CD4-positive, alpha-beta T cell treated with Interleukin-6 at 100 ng/mL for 8 hours (primary cell): ENCODE data around the gene RNF144A.

Experiments used
- DNase-seq: peaks from one replicate; pipeline ENCODE4 v3.0.0-alpha.2; 2020; ENCODE audit warnings: mixed read lengths, low spot score

The RNF144A gene

DNA sequence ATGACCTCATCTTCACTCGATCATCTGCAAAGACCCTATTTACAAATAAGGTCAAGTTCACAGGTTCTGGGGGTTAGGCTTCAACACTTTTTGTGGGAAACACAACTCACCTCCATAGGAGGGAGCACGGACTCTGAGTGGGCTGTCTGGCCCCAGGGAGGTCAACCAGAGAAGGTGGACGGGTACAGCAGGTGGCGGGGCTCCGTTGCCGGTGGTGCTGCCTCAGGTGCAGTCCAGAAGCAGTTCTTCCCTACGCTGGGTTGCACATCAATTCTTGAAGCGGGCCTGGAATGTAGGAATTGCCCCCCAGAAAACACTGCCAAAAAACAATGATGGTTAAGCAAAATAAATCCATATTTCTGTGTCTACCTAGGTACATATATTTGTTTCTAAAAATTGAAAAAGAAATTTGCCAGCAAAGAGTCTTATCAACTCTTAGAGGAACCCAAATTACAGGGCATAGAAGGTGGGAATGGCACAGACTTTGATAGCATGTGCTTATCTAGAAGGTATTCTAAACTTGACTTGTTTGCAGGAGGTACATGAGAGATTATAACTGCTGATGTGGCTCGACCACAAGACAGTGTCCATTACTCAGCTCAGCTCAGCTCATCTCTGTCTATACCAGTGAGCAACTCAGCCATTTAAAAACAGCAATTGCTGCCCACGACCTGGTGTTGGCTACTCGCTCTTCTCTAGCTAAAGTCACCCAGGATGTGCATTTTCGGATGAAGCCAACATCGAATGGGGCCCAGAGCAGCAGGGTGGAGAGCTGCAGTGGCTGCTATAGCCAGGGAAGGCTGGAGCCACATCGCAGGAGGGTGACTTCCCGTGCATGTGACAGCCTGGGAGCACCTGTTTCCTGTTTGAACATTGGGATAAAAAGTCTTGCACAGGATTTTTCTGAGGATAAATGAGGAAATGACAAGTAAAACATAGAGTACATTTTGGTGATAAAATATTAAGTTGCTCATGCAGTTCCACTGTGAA lies 128.7 kb downstream of the RNF144A start:
- no peak for DNase-seq

DNA sequence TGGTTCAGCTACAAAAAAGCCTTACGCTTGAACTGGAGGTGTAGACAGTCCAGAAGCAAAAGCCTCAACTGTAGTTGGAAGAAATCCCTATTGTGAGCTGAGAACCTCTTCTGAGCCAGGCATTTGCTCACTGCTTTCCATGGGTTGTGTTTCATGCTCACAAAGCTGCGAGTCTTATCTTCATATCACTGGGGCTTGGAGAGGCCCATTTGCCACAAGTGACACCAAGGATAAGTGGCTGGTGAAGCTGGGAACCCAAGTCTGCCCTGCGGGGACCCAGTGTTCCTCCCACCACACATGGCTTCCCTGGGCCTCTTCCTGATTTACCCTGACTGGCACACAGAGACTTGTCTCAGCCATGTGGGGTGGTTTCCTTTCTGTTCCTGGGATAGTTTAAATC lies 130.4 kb downstream of the RNF144A start:
- DNase-seq, result no peak

DNA sequence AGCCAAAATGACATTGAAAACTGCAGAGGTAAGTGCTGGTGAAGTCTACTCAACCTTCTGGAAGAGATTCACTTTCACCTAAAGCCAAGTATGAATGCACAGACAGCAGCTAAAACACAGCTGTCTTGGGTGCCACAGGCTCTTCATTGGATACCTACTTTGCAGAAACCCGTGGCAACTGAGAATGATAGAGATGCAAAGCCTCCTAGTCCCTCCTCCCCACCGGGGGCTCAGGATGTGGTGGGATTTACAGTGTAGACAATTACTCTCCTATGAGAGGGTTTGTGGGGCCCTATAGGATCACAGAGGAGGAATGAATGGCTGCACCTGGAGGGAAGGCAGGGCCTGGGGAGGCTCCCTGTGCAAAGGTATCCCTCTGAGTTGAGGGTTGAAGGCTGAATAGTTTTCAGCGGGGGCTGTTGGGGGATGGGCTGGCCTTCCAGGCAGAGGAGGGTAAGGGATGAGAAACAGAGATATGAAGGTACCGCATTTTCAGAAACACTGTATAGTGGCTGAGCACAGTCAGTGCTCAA lies 131.6 kb downstream of the RNF144A start:
- no peak for DNase-seq

GRCh38 chr2:7052404-7052803 lies 135.2 kb downstream of the RNF144A start:
- no peak for DNase-seq

DNA sequence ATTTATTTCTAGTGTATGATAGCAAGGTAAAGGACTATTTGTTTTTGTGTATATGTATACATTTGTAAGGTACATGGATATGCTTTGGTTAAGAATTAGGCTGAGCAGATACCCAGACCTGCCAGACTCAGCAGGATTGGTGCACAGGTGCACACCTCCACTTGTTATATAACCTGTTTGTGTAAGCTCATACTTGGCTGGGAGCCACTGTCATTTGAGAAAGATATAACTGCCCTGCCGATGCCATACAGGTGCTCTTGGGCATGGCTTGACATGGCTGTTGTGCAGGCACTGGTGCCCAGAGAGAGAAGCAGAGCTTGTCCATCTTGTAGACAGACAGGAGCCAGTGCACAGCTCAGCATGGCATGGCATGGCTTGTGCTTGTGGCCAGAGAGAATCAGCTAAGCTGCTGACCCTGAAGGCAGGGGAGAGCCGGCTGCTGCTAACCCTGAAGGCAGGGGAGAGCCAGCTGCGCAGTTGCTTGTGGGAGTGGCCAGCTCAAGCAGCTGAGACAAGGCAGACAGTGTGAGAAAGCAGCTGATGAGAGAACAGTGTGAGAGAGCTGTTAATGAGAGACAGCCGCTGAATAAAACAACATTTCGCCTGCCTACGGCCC lies 136.5 kb downstream of the RNF144A start:
- no peak for DNase-seq

- DNase-seq, result peak; percentile 23
Measured at GRCh38 chr2:7057865-7058400, 140.7 kb downstream of the RNF144A start.

DNA sequence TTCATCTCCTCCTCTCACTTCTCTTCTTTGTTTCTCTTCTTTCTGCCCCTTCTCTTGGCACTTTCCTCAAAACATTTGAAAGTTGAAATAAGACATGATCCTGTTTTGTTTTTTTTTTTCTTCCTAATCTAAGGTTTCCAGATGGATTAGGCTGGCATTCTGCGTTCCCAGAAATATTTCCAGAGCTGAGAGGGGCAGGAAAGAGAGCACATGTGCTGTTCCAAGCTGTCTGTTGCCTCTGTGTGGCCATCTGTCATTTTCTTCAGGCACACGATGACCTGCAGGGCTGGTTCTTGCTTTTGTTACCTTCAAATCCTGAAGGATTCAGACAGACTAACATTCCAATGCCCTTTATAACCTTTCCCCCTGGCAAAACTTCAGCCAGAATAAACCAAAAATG lies 142.9 kb downstream of the RNF144A start:
- no peak for DNase-seq

GRCh38 chr2:7060631-7061449 lies 143.6 kb downstream of the RNF144A start:
- no peak for DNase-seq

- no peak for DNase-seq
Measured at GRCh38 chr2:7061450-7061789, 144.2 kb downstream of the RNF144A start.

DNA sequence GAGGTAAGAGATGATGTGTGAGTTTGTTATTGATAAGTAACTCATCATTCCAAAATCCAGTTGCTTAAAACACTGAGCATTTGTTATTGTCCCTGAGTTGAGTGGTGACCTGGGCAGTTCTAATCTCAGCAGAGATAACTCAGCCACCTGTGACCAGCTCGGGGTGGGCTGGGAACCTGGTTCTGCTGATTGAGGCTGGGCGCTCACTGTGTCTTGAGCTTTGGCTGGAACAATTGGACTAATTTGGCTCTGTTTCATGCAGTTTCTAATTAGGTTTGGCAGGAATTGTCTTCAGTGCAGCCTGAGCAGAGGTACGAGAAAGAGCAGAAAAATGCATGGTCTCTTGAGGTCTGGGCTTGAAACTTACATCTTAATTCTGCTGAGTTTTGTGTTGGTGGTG lies 144.7 kb downstream of the RNF144A start:
- no peak for DNase-seq

DNA sequence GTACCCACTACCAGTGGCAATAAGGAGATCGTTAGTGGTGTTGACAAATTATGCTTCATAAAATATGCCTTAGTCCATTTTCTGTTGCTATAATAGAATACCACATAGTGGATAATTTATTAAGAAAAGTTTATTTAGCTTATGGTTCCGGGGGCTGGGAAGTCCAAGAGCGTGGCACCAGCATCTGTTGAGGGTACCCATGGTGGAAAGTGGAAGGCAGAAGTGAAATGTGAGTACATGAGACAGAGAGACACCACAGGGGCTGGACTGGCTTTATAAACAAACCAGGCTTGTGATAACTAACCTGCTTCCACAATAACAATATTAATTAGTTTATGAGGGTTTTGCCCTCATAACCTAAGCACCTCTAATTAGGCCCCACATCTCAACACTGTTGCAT lies 146.6 kb downstream of the RNF144A start:
- no peak for DNase-seq

- DNase-seq, result no peak
Measured at GRCh38 chr2:7068457-7068856, 151.2 kb downstream of the RNF144A start.

GRCh38 chr2:7070483-7070882 lies 153.3 kb downstream of the RNF144A start:
- DNase-seq, result no peak

- DNase-seq, result no peak
Measured at GRCh38 chr2:7071154-7071553, 153.9 kb downstream of the RNF144A start.

DNA sequence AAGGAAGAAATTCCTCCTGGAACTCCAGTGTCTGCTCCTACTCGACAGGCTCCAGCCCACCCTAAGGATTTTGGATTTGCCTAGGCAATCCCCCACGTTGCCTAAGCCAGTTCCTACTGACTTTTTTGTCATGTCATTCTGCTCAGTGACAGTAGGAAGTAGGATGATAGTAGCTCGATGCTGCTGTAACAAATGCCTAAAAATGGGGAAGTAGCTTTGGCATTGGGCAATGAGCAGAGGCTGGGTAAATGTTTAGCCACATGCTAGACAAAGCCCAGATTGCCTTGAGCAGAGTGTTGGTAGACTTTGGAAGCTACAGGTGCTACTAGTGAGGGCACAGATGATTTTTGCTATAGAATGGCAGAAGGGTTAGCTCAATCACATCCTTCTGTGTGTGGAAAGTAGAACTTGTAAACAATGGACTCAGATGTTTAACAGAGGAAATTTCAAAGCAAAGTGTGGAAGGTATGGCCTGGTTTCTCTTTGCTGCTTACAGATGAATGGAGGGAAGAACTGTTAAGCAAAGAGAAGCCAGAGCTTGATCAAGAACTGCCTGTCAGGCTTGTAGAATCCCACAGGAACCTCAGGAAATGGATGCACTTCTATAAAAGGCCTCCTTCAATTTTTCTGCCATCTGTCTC lies 154.8 kb downstream of the RNF144A start:
- no peak for DNase-seq

DNA sequence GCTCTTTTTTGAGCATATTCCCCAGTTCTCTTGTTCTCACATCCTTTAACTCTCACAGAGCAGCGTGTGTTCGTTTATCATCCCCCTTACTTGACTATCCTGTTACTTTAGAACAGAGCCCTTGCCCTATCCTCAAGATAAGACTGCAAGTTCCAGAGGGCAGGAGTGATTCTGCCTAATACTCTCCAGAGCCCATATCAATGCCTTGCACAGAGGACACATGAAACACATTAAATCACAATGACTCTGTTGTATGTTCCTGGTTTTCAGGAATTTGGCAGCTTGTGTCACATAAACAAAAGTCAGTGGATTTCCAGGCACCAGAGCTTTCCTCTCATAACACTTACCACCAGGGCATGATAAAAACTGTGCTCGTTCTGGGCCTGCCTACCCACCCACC lies 156.7 kb downstream of the RNF144A start:
- DNase-seq, result no peak

- no peak for DNase-seq
Measured at GRCh38 chr2:7075834-7076233, 158.6 kb downstream of the RNF144A start.

- DNase-seq, result no peak
Measured at GRCh38 chr2:7077660-7078267, 160.6 kb downstream of the RNF144A start.

DNA sequence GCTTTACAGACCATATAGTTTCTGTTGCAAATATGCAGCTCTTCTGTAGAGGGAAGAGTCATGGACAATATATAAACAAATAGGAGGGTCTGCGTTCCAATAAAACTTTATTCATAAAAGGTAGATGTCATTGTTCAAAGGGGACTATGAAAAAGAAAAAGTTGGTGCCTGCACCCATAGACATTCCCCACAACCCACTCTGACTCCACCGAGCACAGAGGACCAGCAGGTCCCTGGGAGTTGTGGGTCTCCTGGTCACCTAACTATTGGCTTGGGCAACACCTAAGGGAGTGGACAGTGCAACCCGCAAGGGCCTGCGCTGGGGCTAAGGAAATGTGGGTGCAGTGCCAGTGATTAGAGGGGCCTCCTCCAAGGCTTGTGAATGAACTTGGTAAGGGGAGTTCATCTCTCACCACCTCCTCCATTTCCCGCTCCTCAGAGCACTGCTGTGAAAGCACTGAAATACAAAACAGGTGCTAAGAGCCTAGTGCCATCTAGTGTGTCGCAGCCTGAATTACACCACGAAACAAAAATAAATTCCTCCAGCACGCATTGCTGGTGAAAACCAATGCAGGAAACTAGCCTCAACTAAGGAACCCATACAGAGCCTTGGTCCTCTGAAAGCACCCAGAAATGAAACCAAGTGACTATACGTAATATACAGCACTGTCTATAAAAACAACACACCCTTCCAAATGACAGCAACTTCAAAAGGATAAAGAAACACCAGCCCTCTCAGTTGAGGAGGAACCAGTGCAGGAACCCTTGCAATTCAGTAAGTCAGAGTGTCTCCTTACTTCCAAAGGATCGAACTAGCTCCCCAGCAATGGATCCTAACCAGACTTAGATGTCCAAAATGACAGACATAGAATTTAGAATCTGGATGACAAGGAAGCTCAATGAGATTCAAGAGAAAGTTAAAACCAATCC lies 166.6 kb downstream of the RNF144A start:
- no peak for DNase-seq

- no peak for DNase-seq
Measured at GRCh38 chr2:7084601-7085000, 167.4 kb downstream of the RNF144A start.
